Omental fat pad (tissue), 4 donors: ENCODE data around the gene PODXL. TPM values are rescaled to one million over a fixed set of nuclear protein-coding genes. Genes with fewer than 3 reads are reported as not detected.

Experiments used
- ATAC-seq: fragments of 150-250 bp; one replicate; pipeline ENCODE4 v1.9.1; 2016; ENCODE audit warnings: mild to moderate bottlenecking, moderate library complexity; ENCODE audit not compliant: low FRiP score
- DNase-seq: peaks from one replicate; pipeline ENCODE4 v3.0.0-alpha.2; 2019; ENCODE audit warnings: low spot score
- total RNA-seq, 4 donors: library from RNA; depleted of rRNA; stranded (reverse); fragments of >200 nt; gene quantifications; one replicate each; pipeline ENCODE4 v1.1.0, GENCODE V29; 2016
- TF ChIP-seq, protein P1 (sequence below), 3 donors: fragments of 450-650 bp; IDR thresholded peaks; one replicate each; pipeline ENCODE4 v1.5.1; 2016 to 2017; ENCODE audit warnings: antibody characterized with exemption in 3 of 3, mild to moderate bottlenecking in 3 of 3, moderate library complexity in 2 of 3

Gene PODXL
- 100 to 1,000 TPM in 1 of 4 donors, 10 to 100 TPM in 3; 40.0 to 102 (median 71.6) TPM for total RNA-seq

DNA sequence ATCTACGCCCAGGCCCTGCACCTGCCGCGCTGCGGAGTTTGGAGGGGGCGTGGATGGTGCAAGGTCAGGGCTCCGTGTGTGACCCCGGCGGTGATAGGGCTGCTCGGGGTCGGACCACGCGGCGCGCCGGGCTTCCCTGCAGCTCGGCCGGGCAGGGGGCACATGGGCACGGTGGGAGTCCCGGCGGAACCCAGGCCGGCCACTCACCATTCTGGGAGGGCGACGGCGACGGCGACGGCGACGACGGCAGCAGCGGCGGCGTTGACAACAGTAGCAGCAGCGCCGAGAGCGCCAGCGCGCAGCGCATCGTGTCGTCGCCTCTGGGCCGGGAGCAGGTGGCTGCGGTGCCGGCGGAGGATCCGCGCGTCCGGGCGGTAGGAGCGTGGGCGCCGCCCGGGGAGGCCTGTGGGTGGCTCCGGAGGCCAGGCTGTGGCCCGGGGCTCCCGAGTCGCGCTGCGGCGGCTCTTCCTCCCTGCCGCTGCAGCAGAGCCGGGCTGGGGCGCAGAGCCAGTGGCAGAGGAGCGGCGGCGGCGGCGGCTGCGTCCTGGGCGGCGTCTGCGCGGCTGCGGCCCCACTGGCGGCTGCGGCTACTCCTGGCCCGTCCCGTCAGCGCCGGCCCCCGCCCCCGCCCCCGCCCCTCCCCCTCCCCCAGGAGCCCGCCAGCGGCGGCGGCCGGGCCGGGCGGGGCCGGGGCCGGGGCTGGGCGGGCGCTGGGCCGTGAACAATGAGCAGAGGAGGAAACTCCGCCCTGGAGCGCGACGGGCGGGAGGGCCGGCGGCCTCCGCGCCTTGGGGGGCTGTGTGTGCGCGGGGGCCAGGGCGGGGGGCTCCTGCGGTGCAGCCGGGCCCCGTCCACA is at the start of gene PODXL:
PODXL (minus strand) TSS at position 576 of the 856 bp plus-strand sequence; CDS start at position 307, 269 bp downstream.
- ATAC-seq: peak; percentile 79
- no peak for DNase-seq
- TF ChIP-seq, protein P1, sequence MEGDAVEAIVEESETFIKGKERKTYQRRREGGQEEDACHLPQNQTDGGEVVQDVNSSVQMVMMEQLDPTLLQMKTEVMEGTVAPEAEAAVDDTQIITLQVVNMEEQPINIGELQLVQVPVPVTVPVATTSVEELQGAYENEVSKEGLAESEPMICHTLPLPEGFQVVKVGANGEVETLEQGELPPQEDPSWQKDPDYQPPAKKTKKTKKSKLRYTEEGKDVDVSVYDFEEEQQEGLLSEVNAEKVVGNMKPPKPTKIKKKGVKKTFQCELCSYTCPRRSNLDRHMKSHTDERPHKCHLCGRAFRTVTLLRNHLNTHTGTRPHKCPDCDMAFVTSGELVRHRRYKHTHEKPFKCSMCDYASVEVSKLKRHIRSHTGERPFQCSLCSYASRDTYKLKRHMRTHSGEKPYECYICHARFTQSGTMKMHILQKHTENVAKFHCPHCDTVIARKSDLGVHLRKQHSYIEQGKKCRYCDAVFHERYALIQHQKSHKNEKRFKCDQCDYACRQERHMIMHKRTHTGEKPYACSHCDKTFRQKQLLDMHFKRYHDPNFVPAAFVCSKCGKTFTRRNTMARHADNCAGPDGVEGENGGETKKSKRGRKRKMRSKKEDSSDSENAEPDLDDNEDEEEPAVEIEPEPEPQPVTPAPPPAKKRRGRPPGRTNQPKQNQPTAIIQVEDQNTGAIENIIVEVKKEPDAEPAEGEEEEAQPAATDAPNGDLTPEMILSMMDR (IDR thresholded peaks at IDR 0.05): no peak

DNA sequence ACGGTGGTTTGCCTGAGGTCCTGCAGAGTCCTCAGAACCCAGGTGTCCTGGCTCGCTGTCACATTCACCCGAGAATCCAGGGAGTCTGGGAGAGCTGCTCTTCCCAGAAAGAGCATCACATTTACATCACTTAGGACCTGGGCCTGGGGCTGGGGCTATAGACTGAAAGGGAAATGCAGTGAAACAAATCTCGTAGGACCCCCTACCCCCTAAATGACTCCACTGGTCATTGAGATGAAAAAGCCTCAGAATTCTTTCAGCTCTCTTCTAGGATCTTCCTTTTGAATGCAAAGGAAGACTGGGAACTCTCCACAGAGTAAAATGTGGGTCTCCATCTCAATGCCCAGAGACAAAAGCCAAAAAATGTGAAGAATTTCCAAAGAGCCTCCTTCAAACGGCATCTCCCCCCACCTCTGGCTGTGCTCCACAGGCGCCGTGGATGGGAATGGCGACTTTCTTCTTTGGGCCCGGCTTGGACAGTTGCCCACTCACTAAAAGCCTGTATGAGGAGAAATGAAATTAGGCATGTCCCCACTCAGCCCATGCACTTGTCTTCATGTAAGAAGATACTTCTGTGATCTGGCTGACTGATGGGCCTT is 49.0 kb upstream of the PODXL start:
- TF ChIP-seq, protein P1 (IDR thresholded peaks at IDR 0.05): no peak
- ATAC-seq: no peak
- DNase-seq: no peak

DNA sequence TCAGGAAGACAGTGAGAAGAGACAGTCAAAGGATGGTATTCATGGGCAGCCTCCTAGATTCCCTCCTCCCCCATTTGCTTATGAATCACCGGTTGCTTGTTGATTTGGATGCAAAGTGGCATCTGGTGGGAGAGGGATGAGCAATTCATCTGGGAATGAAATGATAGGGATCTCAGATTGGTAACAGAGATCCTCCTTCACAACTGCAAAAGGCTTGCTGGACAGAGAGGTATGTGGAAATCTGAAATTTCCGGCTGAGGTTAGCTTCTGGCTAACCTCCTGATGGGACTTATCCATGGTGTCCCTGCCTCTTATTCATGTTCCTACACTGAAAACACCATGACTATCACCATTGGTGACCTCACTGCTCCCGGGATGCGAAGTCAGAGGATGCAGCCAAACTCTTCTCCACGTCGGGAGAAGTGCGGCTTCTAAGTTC is 48.4 kb upstream of the PODXL start:
- peak; percentile 29 for ATAC-seq
- TF ChIP-seq, protein P1 (IDR thresholded peaks at IDR 0.05): no peak
- DNase-seq: no peak

DNA sequence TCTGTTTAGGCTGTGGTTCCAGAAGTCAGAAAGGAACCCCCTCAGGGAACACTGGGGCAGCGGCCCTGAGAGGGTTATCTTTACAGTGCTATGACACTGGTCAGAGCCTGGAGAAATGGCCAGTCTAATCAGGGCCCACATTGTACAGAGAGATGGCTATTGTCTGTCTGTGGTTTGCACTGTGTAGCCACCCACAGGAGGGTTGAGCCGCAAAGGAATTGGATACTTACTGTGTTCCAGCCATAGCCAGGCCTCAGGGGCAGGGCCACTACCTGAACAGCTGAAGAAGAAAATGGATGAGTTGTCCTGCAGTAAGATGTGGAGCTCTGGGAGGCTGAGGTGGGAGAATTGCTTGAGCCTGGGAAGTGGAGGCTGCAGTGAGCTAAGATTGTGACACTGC is 47.5 kb upstream of the PODXL start:
- ATAC-seq (no peak), DNase-seq (no peak)
- TF ChIP-seq, protein P1 (IDR thresholded peaks at IDR 0.05): no peak

DNA sequence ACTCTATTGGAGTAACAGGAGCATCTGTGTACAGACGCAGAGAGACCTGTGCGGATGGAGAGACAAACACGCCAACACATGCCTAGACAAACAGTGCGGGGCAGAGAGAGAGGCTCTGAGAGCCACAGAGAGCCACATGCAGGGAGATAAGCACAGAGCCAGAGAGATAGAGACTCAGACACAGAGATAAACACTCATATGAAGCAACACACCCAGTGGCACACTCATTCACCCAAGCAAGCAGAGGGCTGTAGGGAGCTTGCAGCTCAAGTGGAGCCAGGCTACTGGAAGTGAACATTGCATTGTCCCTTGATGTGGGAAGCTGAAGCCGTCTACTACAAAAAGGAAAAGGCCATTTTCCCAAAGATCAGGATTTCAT is 46.6 kb upstream of the PODXL start:
- TF ChIP-seq, protein P1 (IDR thresholded peaks at IDR 0.05): no peak
- ATAC-seq (no peak), DNase-seq (no peak)

DNA sequence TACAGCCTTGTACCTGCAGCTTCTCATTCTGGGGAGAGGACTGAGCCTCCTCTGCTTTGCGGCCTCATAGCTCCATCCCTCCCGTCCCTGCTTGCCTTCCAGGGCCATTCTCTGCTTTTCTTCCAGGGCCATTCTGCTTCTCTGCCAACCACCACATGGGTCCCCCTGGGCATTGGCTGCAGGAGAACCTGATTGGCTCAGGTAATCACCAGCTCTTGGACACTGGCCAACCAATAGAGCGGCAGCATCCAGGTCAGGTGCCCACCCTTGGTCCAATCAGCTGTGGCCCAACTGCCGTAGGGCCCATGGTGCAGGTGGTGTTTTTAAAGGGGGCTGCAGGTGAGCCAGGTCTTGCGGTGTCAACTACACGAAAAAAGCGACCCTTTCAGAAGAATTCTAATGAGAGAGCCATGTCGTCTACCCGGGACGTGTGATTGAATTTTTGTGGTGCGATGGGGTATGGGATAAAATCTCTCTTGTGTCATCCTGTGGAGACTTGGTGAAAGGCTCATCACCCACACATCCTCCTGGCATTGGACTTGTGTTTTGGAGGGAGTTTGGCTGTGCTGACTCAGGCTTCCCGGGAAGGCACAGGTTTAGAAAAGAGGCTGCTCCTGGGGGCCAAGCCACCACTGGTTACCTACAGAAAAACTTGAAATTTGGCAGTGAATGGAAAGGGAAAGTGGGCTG is 46.0 kb upstream of the PODXL start:
- TF ChIP-seq, protein P1 (IDR thresholded peaks at IDR 0.05): no peak
- no peak for DNase-seq
- no peak for ATAC-seq
